ENCODE results near the gene CKS2.
"Not testable (repeated sequence)": the region's sequence is repeated elsewhere in the genome, so short reads cannot be mapped to it uniquely, and the experiment has no call there.

Gene CKS2

GRCh38 chr9:89281106-89281505 is 29.9 kb upstream of the CKS2 start:
- TF ChIP-seq GLIS3 (CRISPR knock-in tag; IDR thresholded peaks at IDR 0.05) (no peak), ZFP3 (CRISPR knock-in tag; IDR thresholded peaks at IDR 0.05) (no peak), CREB5 (CRISPR knock-in tag; IDR thresholded peaks at IDR 0.05; ENCODE audit: low read depth) (no peak), POU6F1 (CRISPR knock-in tag; IDR thresholded peaks at IDR 0.05; ENCODE audit: borderline replicate concordance, low read depth) (no peak), TSHZ2 (CRISPR knock-in tag; IDR thresholded peaks at IDR 0.05) (no peak)
- ATAC-seq, result no peak; the same call in 2 of the 3 replicates

- ATAC-seq, result not testable (repeated sequence)
Observed at GRCh38 chr9:89282248-89282968, 28.6 kb upstream of the CKS2 start.

GRCh38 chr9:89284076-89284475 is 26.9 kb upstream of the CKS2 start:
- TF ChIP-seq ZFP3 (CRISPR knock-in tag; IDR thresholded peaks at IDR 0.05), result no peak
- TF ChIP-seq ZNF70 (CRISPR knock-in tag; IDR thresholded peaks at IDR 0.05), result no peak
- TF ChIP-seq PATZ1 (CRISPR knock-in tag; IDR thresholded peaks at IDR 0.05; ENCODE audit: borderline replicate concordance), result no peak
- TF ChIP-seq CREB5 (CRISPR knock-in tag; IDR thresholded peaks at IDR 0.05; ENCODE audit: low read depth), result no peak
- no peak for TF ChIP-seq ESRRG (CRISPR knock-in tag; IDR thresholded peaks at IDR 0.05)
- no peak for TF ChIP-seq TSHZ2 (CRISPR knock-in tag; IDR thresholded peaks at IDR 0.05)
- TF ChIP-seq CSDC2 (CRISPR knock-in tag; IDR thresholded peaks at IDR 0.05), result no peak
- no peak for TF ChIP-seq ARNTL (CRISPR knock-in tag; IDR thresholded peaks at IDR 0.05; ENCODE audit: borderline replicate concordance, low read depth)
- TF ChIP-seq RARB (CRISPR knock-in tag; IDR thresholded peaks at IDR 0.05), result no peak
- TF ChIP-seq SNAI2 (CRISPR knock-in tag; IDR thresholded peaks at IDR 0.05), result no peak
- no peak for TF ChIP-seq TCF4 (CRISPR knock-in tag; IDR thresholded peaks at IDR 0.05; ENCODE audit: borderline replicate concordance)
- TF ChIP-seq POU6F1 (CRISPR knock-in tag; IDR thresholded peaks at IDR 0.05; ENCODE audit: borderline replicate concordance, low read depth), result no peak
- TF ChIP-seq BACH2 (CRISPR knock-in tag; IDR thresholded peaks at IDR 0.05; ENCODE audit: borderline replicate concordance), result no peak
- TF ChIP-seq PPARA (CRISPR knock-in tag; IDR thresholded peaks at IDR 0.05; ENCODE audit: borderline replicate concordance), result no peak
- TF ChIP-seq ZC3H10 (CRISPR knock-in tag; IDR thresholded peaks at IDR 0.05), result no peak
- TF ChIP-seq ZNF565 (CRISPR knock-in tag; conservative IDR thresholded peaks at IDR 0.05; ENCODE audit: low read depth), result no peak
- no peak for TF ChIP-seq ZNF8 (CRISPR knock-in tag; IDR thresholded peaks at IDR 0.05)
- TF ChIP-seq CSRNP3 (CRISPR knock-in tag; IDR thresholded peaks at IDR 0.05), result no peak
- no peak for TF ChIP-seq ZFP30 (CRISPR knock-in tag; IDR thresholded peaks at IDR 0.05)
- ATAC-seq, result no peak

Data from SK-N-SH treated with all-trans-retinoic acid at 6 μM for 48 hours (cell line).